Measurements from ENCODE around the gene TMCO2.

GRCh38 chr1:40244138-40244744 lies 3.5 kb upstream of the TMCO2 start:
- TF ChIP-seq POLR2A (IDR thresholded peaks at IDR 0.05) (no peak), CTCF (IDR thresholded peaks at IDR 0.05) (no peak), EP300 (IDR thresholded peaks at IDR 0.05; ENCODE audit: low read depth) (no peak)
